ENCODE measurements around the gene RMND5B.

Gene RMND5B

GRCh38 chr5:178112545-178112944 is 18.3 kb upstream of the RMND5B start:
- TF ChIP-seq, protein P1, sequence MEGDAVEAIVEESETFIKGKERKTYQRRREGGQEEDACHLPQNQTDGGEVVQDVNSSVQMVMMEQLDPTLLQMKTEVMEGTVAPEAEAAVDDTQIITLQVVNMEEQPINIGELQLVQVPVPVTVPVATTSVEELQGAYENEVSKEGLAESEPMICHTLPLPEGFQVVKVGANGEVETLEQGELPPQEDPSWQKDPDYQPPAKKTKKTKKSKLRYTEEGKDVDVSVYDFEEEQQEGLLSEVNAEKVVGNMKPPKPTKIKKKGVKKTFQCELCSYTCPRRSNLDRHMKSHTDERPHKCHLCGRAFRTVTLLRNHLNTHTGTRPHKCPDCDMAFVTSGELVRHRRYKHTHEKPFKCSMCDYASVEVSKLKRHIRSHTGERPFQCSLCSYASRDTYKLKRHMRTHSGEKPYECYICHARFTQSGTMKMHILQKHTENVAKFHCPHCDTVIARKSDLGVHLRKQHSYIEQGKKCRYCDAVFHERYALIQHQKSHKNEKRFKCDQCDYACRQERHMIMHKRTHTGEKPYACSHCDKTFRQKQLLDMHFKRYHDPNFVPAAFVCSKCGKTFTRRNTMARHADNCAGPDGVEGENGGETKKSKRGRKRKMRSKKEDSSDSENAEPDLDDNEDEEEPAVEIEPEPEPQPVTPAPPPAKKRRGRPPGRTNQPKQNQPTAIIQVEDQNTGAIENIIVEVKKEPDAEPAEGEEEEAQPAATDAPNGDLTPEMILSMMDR (IDR thresholded peaks at IDR 0.05; ENCODE audit: borderline replicate concordance, control extremely low read depth, extremely low read depth, insufficient read depth, missing control alignments) = no peak
- DNase-seq (ENCODE audit: low spot score) = no peak
- in situ Hi-C loops (cut with MboI; ENCODE audit: low sequenced_read_pairs, unreplicated experiment) = no loop called here

- in situ Hi-C loops (cut with MboI; ENCODE audit: low sequenced_read_pairs, unreplicated experiment) = no loop called here
- TF ChIP-seq, protein P1 (IDR thresholded peaks at IDR 0.05; ENCODE audit: borderline replicate concordance, control extremely low read depth, extremely low read depth, insufficient read depth, missing control alignments) = peak; percentile 10
- DNase-seq (ENCODE audit: low spot score) = peak; percentile 93
Measured at GRCh38 chr5:178113141-178113787, 17.6 kb upstream of the RMND5B start, which contains the start of gene N4BP3. Gene N4BP3, plus strand, starts transcription at chr5:178113532. Its CDS starts 6,052 bp downstream, at chr5:178119584.

DNA sequence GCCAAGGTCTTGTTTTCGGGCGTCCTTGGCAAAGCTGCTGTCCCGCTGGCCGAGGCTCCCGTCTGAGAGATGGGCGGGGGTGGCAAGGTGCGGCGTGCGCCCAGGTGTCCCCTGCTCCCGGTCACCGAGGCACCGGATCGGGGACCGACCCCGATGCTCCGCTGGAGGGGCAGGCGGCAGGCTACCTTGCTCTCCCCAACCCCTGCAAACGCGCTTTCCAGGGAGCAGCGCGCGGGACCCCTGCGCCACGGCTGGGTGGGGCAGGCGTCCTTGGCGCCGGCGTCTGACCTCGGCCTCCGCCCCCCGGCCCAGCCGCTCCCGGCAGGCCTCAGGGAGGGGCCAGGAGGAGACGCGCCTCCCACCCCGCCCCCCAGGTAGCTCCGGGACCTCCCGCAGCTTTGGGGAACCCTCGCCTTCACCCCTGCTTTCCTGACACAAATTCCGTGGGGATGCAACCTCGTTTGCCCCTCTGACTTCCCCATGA is 16.9 kb upstream of the RMND5B start:
- peak; percentile 73 for DNase-seq (ENCODE audit: low spot score)
- TF ChIP-seq, protein P1 (IDR thresholded peaks at IDR 0.05; ENCODE audit: borderline replicate concordance, control extremely low read depth, extremely low read depth, insufficient read depth, missing control alignments) = no peak
- in situ Hi-C loops (cut with MboI; ENCODE audit: low sequenced_read_pairs, unreplicated experiment) = no loop called here

DNA sequence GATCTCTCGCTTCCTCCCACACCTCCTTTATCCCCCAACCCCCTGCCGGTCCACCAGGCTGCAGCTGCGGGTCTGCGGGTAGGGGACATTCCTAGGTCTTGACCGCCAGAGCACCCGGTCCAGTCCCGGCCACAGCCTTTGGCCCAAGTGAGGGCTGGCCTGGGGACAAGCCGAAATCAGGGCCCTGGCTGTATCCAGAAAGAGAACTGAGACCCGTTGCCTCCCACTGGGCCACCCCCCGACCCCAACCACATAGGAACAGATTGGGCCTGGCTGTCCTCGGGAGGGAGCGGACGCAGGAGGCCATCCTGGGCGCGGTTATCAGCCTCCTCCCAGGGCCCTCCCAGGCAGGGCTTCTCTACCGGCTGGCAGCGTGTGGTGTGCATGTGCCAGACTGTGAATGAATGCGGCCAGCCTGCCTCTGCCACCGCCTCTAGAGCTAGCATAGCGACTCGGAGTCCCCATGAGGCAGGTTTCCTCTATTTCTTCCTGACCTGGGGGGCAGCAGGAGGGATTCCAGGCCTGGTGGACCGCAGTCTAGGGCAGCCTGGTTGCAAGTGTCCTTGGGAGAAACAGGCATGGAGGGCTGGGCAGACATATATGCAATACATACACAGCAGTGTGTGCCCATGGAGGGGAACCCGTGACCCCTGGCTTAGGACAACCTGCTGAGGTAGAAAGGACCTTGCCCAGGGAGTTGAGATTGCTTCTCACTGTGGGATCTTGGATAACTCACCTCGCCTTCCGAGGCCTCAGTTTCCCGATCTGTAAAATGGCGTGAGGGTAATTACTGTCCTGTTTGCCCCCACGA is 16.3 kb upstream of the RMND5B start:
- in situ Hi-C loops (cut with MboI; ENCODE audit: low sequenced_read_pairs, unreplicated experiment) = no loop called here
- TF ChIP-seq, protein P1 (IDR thresholded peaks at IDR 0.05; ENCODE audit: borderline replicate concordance, control extremely low read depth, extremely low read depth, insufficient read depth, missing control alignments) = no peak
- DNase-seq (ENCODE audit: low spot score) = no peak

GRCh38 chr5:178115136-178115813 is 15.5 kb upstream of the RMND5B start:
- DNase-seq (ENCODE audit: low spot score) = no peak
- in situ Hi-C loops (cut with MboI; ENCODE audit: low sequenced_read_pairs, unreplicated experiment) = no loop called here
- TF ChIP-seq, protein P1 (IDR thresholded peaks at IDR 0.05; ENCODE audit: borderline replicate concordance, control extremely low read depth, extremely low read depth, insufficient read depth, missing control alignments) = no peak

- TF ChIP-seq, protein P1 (IDR thresholded peaks at IDR 0.05; ENCODE audit: borderline replicate concordance, control extremely low read depth, extremely low read depth, insufficient read depth, missing control alignments) = no peak
- no peak for DNase-seq (ENCODE audit: low spot score)
- in situ Hi-C loops (cut with MboI; ENCODE audit: low sequenced_read_pairs, unreplicated experiment) = no loop called here
Measured at GRCh38 chr5:178115814-178116142, 15.0 kb upstream of the RMND5B start.
